NCI-H1092 (cell line): ENCODE measurements around the gene CSAG2.

Experiments
- DNase-seq: peaks from one replicate; lab custom pipeline; 2025; lab: John Stamatoyannopoulos, UW

Gene CSAG2

GRCh38 chrX:152663086-152663485, 46.0 kb downstream of the CSAG2 start:
- no peak for DNase-seq

- no peak for DNase-seq
These were observed 50.8 kb downstream of the CSAG2 start for GRCh38 chrX:152658302-152658701.
